UCSD-AML1 (cell line): ENCODE data around the gene MARK2.

Experiments used
- DNase-seq: peaks from one replicate; lab custom pipeline; 2025; ENCODE audit not compliant: unreplicated experiment; lab: John Stamatoyannopoulos, UW

The MARK2 gene

DNA sequence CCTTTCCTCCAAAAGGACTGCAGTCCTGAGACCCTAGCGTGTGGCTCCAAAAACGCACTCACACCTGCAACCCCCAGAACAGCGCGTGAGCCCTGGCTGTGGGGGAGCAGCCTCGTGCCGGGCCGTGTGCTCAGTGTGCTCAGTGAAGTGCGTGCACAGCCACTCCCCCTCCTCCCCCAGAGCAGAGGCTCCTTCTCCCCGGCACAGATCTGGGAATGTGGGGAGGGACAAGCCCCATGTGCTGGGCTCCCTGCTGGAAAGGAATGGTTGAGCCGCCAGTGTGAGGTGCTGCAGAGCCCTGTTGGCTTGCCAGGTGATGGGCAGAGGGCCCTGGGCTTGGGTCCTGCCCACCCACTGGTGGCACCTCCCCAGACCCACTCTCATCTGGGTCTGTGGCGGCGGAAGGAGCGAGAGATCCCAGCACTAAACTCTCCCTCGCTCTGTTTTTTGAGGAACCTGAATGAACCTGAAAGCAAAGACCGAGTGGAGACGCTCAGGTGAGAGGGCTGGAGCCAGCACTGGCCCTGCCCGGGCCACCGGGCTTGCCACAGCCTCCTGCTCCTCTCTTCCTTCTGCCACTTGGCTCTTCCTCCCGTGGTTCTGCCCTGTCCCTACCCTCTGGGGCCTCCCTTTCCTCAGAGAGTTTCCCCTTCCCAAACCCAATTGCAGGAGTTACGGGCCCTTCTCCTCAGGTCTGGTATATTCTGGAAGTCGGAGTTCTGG lies 69.1 kb downstream of the MARK2 start:
- no peak for DNase-seq

GRCh38 chr11:63908631-63909401 lies 69.9 kb downstream of the MARK2 start:
- no peak for DNase-seq

DNA sequence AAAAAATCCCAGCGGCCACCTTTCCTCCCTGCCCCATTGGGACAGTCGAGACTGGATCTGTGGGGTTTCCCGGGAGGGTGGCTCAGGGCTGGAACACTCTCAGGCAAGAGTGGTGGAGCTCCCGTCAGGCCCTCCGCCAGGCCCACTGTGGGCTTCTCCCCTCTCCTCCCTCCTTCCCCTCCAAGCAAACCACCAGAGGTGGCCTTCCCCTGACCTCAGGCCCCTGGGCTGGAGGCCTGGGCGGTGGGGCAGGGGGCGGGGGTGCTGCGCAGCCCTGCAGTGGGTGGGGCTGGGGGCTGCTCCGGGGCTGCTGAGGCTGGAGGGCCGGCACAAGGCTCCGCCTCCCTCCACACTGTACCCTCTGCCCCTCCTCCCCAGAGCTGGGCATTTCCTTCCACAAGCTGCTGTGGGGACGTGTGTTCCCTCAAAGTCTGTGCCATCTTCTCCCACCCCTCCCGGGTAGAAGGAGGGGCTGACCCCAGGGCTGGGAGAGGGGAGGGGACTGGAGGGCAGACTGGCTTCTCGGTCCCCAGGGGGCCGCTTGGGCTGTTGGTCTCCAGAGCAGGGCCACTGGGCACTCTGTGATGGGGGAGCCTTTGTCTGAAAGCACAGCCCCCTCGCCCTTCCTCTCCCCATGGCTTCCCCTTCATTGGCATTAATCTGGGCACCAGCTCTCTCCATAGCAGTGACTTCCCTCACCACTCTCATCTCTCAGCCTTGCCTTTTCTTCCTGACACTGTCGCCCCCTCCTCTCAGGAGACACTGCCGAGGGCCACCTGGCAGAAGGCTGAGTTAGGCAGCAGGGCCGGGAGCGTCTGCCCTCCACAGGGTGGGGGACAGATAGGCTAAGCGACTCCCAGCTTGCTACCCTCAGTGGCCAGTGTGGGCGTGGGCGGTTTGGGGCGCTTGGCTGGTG lies 70.9 kb downstream of the MARK2 start:
- DNase-seq, result peak; percentile 41

GRCh38 chr11:63910675-63911074 lies 71.8 kb downstream of the MARK2 start:
- no peak for DNase-seq

DNA sequence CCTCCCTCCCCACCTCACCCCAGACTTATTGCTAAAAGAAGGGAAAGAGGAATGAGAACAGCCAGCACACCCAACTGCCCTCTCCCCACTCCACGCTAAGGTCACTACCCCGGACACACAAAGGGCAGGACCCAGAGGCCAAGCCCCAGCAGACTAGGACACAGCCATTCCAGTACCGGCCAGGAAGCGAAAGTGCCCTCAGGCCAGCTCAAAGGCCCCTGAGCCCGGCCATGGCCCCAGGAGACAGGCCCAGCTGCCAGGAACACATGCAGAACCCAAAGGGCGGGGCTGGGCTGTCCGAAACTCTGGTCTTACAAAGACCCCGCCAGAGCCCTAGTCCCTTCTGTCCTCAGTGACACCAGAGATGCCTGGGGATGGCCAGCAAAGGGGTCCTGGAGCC lies 72.5 kb downstream of the MARK2 start:
- DNase-seq, result no peak

- no peak for DNase-seq
Observed at GRCh38 chr11:63911876-63912275, 73.0 kb downstream of the MARK2 start.

GRCh38 chr11:63912678-63913077 lies 73.8 kb downstream of the MARK2 start:
- DNase-seq, result no peak

- DNase-seq, result no peak
Observed at GRCh38 chr11:63913866-63914830, 75.2 kb downstream of the MARK2 start.

- peak; percentile 40 for DNase-seq
Observed at GRCh38 chr11:63914896-63915691, 76.2 kb downstream of the MARK2 start.

GRCh38 chr11:63915961-63916836 lies 77.3 kb downstream of the MARK2 start:
- peak; percentile 69 for DNase-seq

- DNase-seq, result peak; percentile 80
Observed at GRCh38 chr11:63916837-63917691, 78.2 kb downstream of the MARK2 start, which contains the start of gene RCOR2. RCOR2 (minus strand) TSS chr11:63917164; CDS start chr11:63916456, 708 bp downstream.

GRCh38 chr11:63917692-63918506 lies 79.0 kb downstream of the MARK2 start:
- DNase-seq, result peak; percentile 26

DNA sequence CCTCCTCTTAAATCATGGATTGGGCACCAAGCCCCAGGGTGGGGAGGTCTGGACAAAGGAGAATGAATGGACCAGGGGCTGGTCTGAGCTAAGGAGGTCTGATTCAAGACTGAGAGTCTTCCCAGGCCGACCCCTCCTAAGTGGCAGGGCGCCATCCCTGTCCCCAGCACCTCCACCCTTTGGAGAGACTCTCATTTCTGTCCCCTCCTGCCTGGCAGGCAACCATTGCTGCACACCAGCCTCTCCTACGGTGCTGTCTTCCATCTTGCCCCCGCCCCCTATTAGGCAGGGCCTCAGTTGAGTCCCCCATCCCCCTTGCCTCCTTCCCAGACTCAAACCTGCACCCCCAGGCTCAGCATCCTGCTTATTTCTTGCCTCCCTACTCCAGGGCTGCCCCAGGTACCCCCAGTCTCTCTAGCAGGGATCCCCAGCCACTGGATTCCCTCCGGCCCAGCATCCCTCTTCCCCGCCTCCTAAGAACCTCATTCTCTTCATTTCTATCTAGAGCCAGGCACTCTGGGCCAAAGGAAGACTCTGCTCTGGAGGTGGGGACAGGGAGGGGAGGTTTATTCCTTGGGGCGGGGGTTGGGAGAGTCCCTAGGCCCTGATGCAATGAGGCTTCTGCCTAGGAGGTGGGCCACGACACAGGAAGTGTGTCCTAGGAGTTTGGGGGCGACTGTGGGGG lies 79.7 kb downstream of the MARK2 start:
- DNase-seq, result no peak

DNA sequence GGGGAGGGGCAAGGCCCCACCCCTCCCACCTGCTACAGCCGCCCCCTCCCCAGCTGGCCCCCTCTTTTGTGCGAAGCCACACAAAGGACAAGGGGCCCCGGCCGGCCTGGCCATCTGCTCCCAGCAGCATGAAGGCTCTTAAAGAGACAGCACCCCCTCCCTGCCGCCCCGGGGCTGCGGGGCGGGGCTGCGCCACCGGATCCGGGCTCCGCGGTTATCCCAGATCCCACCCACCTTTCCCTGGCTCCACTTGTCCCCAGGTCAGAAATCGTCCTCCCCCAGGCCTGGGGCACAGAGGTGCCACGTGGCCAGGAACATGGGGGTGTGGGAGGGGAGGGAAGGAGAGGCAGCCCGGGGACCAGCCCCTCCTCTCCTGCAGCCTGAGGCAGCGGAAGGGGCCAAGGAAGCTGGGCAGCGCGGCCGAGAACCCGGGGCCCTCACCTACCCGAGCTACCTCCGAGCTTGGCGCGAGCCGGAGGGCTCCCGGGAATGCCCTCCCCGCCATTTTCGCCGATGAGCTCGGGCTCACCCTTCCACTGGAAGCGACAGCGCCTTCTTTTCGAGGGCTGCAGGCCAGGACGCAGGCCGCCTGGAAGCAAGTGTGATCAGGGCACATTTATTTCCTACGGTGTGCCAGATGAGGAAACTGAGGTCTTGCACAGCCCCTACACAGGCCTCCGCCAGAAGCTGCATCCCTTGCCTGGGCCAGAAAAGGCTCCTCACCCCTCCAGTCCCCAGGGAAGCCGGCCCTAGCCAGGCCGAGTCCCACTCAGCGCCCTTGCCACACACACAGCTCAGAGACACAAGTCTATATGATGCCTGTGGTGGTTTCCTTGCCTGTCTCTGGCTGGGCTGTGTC lies 80.6 kb downstream of the MARK2 start:
- DNase-seq, result no peak
